ENCODE results near the gene VAC14. TPM values are rescaled to one million over a fixed set of nuclear protein-coding genes. Genes with fewer than 3 reads are reported as not detected.

The VAC14 gene
- total RNA-seq, 4 donors from 2014 or later = 20.5 to 44.2 (median 29.5) TPM

GRCh38 chr16:70789595-70790447 lies 11.1 kb downstream of the VAC14 start:
- TF ChIP-seq CTCF (IDR thresholded peaks at IDR 0.05; ENCODE audit: low read depth) = no peak

GRCh38 chr16:70788668-70789594 lies 12.0 kb downstream of the VAC14 start:
- no peak for TF ChIP-seq CTCF (IDR thresholded peaks at IDR 0.05; ENCODE audit: low read depth)

GRCh38 chr16:70786020-70786755 lies 14.8 kb downstream of the VAC14 start:
- TF ChIP-seq CTCF (IDR thresholded peaks at IDR 0.05; ENCODE audit: low read depth) = no peak

- no peak for TF ChIP-seq CTCF (IDR thresholded peaks at IDR 0.05; ENCODE audit: low read depth)
These were observed 16.0 kb downstream of the VAC14 start for GRCh38 chr16:70784692-70785555.

GRCh38 chr16:70782237-70782636 lies 18.7 kb downstream of the VAC14 start:
- TF ChIP-seq CTCF (IDR thresholded peaks at IDR 0.05; ENCODE audit: low read depth) = no peak

- no peak for TF ChIP-seq CTCF (IDR thresholded peaks at IDR 0.05; ENCODE audit: low read depth)
These were observed 19.2 kb downstream of the VAC14 start for GRCh38 chr16:70781800-70782199.

All from subcutaneous adipose tissue (tissue), 4 donors.